IMR-90 (cell line): Measurements from ENCODE around the gene BEAN1. TPM values are rescaled to one million over a fixed set of nuclear protein-coding genes. Genes with fewer than 3 reads are reported as not detected.

Source experiments
- ATAC-seq: fragments of 200-7000 bp; cut with Tn5 transposase; 2 replicates; pipeline ENCODE4 v1.9.1; 2020; ENCODE audit warnings: low read depth, mild to moderate bottlenecking, moderate library complexity
- BruUV-seq: library from RNA; stranded (reverse); fragments of 400-500 nt; replicated peaks from 2 replicates; lab custom pipeline; 2021; lab: Mats Ljungman, UMichigan
- CTCF ChIA-PET: fragments of 300-600 bp; formaldehyde crosslinking; extraction: SDS; loops from one replicate; lab custom pipeline; 2021; ENCODE audit warnings: antibody characterized with exemption; lab: Yijun Ruan, JAX
- POLR2A ChIA-PET: fragments of 300-600 bp; sonication (Branson Sonifier 250); formaldehyde crosslinking; loops from one replicate; lab custom pipeline; 2022; ENCODE audit warnings: antibody characterized with exemption; ENCODE audit not compliant: unreplicated experiment; lab: Charles Lee
- DNase-seq: peaks from one replicate; pipeline ENCODE4 v3.0.0; 2013
- H2AFZ ChIP-seq: replicated peaks from 2 replicates; pipeline ENCODE3; 2013; ENCODE audit warnings: low read length, mild to moderate bottlenecking; ENCODE audit not compliant: poor library complexity
- H2AK5ac ChIP-seq: 2 replicates; pipeline ENCODE4 v1.6.1; 2013; ENCODE audit warnings: low read depth, low read length, inconsistent platforms
- H2AK9ac ChIP-seq: replicated peaks from 2 replicates; pipeline ENCODE3; 2013; ENCODE audit warnings: mild to moderate bottlenecking, low read depth, low read length, moderate library complexity; ENCODE audit not compliant: poor library complexity
- H2BK120ac ChIP-seq: 2 replicates; pipeline ENCODE4 v1.6.1; 2013; ENCODE audit warnings: low read depth, low read length, inconsistent platforms
- H2BK15ac ChIP-seq: 3 replicates; pipeline ENCODE4 v1.6.1; 2013; ENCODE audit warnings: low read depth, low read length, inconsistent platforms
- H2BK20ac ChIP-seq: 2 replicates; pipeline ENCODE4 v1.6.1; 2013; ENCODE audit warnings: low read depth, mild to moderate bottlenecking, inconsistent platforms, low read length, moderate library complexity
- H2BK5ac ChIP-seq: 2 replicates; pipeline ENCODE4 v1.6.1; 2013; ENCODE audit warnings: mild to moderate bottlenecking, low read depth, low read length, inconsistent platforms; ENCODE audit not compliant: poor library complexity, severe bottlenecking
- H3K14ac ChIP-seq: replicated peaks from 2 replicates; pipeline ENCODE4 v1.6.1; 2013; ENCODE audit warnings: low read depth, low read length, inconsistent platforms
- H3K18ac ChIP-seq: 2 replicates; pipeline ENCODE4 v1.6.1; 2013; ENCODE audit warnings: low read depth, low read length, control low read depth
- H3K23ac ChIP-seq: 2 replicates; pipeline ENCODE4 v1.6.1; 2013; ENCODE audit warnings: low read depth, low read length, inconsistent platforms
- H3K27ac ChIP-seq: 2 replicates; pipeline ENCODE4 v1.5.1; 2013; ENCODE audit warnings: mild to moderate bottlenecking, control low read depth, low read length; ENCODE audit not compliant: insufficient read depth
- H3K27me3 ChIP-seq: 2 replicates; pipeline ENCODE4 v1.6.1; 2013; ENCODE audit warnings: low read length; ENCODE audit not compliant: control insufficient read depth, insufficient read depth
- H3K36me3 ChIP-seq: 2 replicates; pipeline ENCODE4 v1.6.1; 2013; ENCODE audit warnings: low read length, mixed read lengths; ENCODE audit not compliant: control insufficient read depth, insufficient read depth
- H3K4ac ChIP-seq: 2 replicates; pipeline ENCODE4 v1.6.1; 2013; ENCODE audit warnings: low read depth, low read length, inconsistent platforms
- H3K4me1 ChIP-seq: 2 replicates; pipeline ENCODE4 v1.6.1; 2013; ENCODE audit warnings: low read length, mixed read lengths; ENCODE audit not compliant: control insufficient read depth, insufficient read depth
- H3K4me2 ChIP-seq: 2 replicates; pipeline ENCODE4 v1.6.1; 2013; ENCODE audit warnings: low read depth, mild to moderate bottlenecking, control low read depth, low read length, moderate library complexity
- H3K4me3 ChIP-seq: 2 replicates; pipeline ENCODE4 v1.5.1; 2013; ENCODE audit warnings: low read depth, mild to moderate bottlenecking, control low read depth, low read length, moderate library complexity; ENCODE audit not compliant: insufficient read depth
- H3K56ac ChIP-seq: 2 replicates; pipeline ENCODE4 v1.6.1; 2013; ENCODE audit warnings: low read length, inconsistent platforms; ENCODE audit not compliant: insufficient read depth; ENCODE audit errors: extremely low read depth
- H3K79me1 ChIP-seq, 2 experiments: 2 replicates each; pipeline ENCODE4 v1.6.1; 2013; ENCODE audit warnings: low read length in 2 of 2, inconsistent platforms in 1 of 2, low read depth in 1 of 2
- H3K9ac ChIP-seq: 2 replicates; pipeline ENCODE4 v1.6.1; 2013; ENCODE audit warnings: low read depth, low read length, control low read depth
- H3K9me1 ChIP-seq: 2 replicates; pipeline ENCODE4 v1.6.1; 2013; ENCODE audit warnings: low read length, inconsistent platforms; ENCODE audit not compliant: insufficient read depth
- H3K9me3 ChIP-seq: 2 replicates; pipeline ENCODE4 v1.6.1; 2013; ENCODE audit warnings: low read length; ENCODE audit not compliant: control insufficient read depth, insufficient read depth
- H4K20me1 ChIP-seq: 2 replicates; pipeline ENCODE4 v1.6.1; 2013; ENCODE audit warnings: low read length, inconsistent platforms; ENCODE audit not compliant: insufficient read depth
- H4K5ac ChIP-seq: 2 replicates; pipeline ENCODE4 v1.6.1; 2013; ENCODE audit warnings: mild to moderate bottlenecking, low read depth, low read length, control low read depth
- H4K8ac ChIP-seq, 2 experiments: 2 replicates each; pipeline ENCODE4 v1.6.1; 2013; ENCODE audit warnings: low read depth in 2 of 2, low read length in 2 of 2, control low read depth in 1 of 2, inconsistent platforms in 1 of 2
- H4K91ac ChIP-seq: 2 replicates; pipeline ENCODE4 v1.6.1; 2013; ENCODE audit warnings: low read depth, low read length, inconsistent platforms; ENCODE audit not compliant: insufficient read depth
- BHLHE40 ChIP-seq: fragments of 150-350 bp; IDR thresholded peaks from 2 replicates; pipeline ENCODE4 v1.6.1; 2016; ENCODE audit warnings: mild to moderate bottlenecking, low read depth, low read length
- CEBPB ChIP-seq: IDR thresholded peaks from 2 replicates; pipeline ENCODE4 v1.6.1; 2012; ENCODE audit warnings: low read depth, low read length, improper control_type of control experiment
- CHD1 ChIP-seq: IDR thresholded peaks from 2 replicates; pipeline ENCODE4 v1.6.1; 2012; ENCODE audit warnings: low read depth, low read length, improper control_type of control experiment
- CTCF ChIP-seq: conservative IDR thresholded peaks from 2 replicates; pipeline ENCODE4 v1.5.1; 2012; ENCODE audit warnings: mild to moderate bottlenecking, low read depth, low read length, improper control_type of control experiment
- ELK1 ChIP-seq: fragments of 150-350 bp; IDR thresholded peaks from 2 replicates; pipeline ENCODE4 v1.6.1; 2016; ENCODE audit warnings: low read depth, mild to moderate bottlenecking, low read length, moderate library complexity, borderline replicate concordance
- FOS ChIP-seq: fragments of 150-350 bp; IDR thresholded peaks from 2 replicates; pipeline ENCODE4 v1.6.1; 2016; ENCODE audit warnings: low read depth, low read length
- MAFK ChIP-seq: IDR thresholded peaks from 2 replicates; pipeline ENCODE4 v1.6.1; 2012; ENCODE audit warnings: low read depth, low read length, improper control_type of control experiment
- MAZ ChIP-seq: IDR thresholded peaks from 2 replicates; pipeline ENCODE4 v1.6.1; 2012; ENCODE audit warnings: low read depth, mild to moderate bottlenecking, low read length, improper control_type of control experiment, moderate library complexity, borderline replicate concordance
- MXI1 ChIP-seq: IDR thresholded peaks from 2 replicates; pipeline ENCODE4 v1.6.1; 2012; ENCODE audit warnings: low read depth, mild to moderate bottlenecking, low read length, moderate library complexity, borderline replicate concordance
- NFE2L2 ChIP-seq: fragments of 150-350 bp; IDR thresholded peaks from 2 replicates; pipeline ENCODE4 v1.6.1; 2016; ENCODE audit warnings: low read depth, mild to moderate bottlenecking, low read length
- POLR2A ChIP-seq: IDR thresholded peaks from 2 replicates; pipeline ENCODE4 v1.6.1; 2012; ENCODE audit warnings: mild to moderate bottlenecking, low read depth, low read length
- RAD21 ChIP-seq: IDR thresholded peaks from 2 replicates; pipeline ENCODE4 v1.6.1; 2012; ENCODE audit warnings: low read length, improper control_type of control experiment
- RCOR1 ChIP-seq: IDR thresholded peaks from 2 replicates; pipeline ENCODE4 v1.6.1; 2012; ENCODE audit warnings: mild to moderate bottlenecking, low read length, improper control_type of control experiment; ENCODE audit not compliant: insufficient replicate concordance
- RFX5 ChIP-seq: IDR thresholded peaks from 2 replicates; pipeline ENCODE4 v1.8.0; 2012; ENCODE audit warnings: low read depth, mild to moderate bottlenecking, low read length, moderate library complexity
- SMC3 ChIP-seq: fragments of 150-350 bp; IDR thresholded peaks from 2 replicates; pipeline ENCODE4 v1.6.1; 2016; ENCODE audit warnings: low read depth, mild to moderate bottlenecking, antibody characterized with exemption, low read length, moderate library complexity
- USF2 ChIP-seq: fragments of 150-350 bp; IDR thresholded peaks from 2 replicates; pipeline ENCODE4 v1.6.1; 2017; ENCODE audit warnings: mild to moderate bottlenecking, antibody characterized with exemption, low read length, low read depth
- WGBS, 2 experiments: methylation state at CpG; one replicate each; pipeline versions ENCODE4 v1.1.5 to v1.1.7; 2013; ENCODE audit warnings: missing lambda C conversion rate in 2 of 2; ENCODE audit not compliant: insufficient read length in 1 of 2; ENCODE audit errors: extremely low coverage in 2 of 2; 5-methylcytosine and 5-hydroxymethylcytosine counted together
- dilution Hi-C: fragments of 300-500 bp; cut with HindIII; formaldehyde crosslinking; loops from one replicate; pipeline ENCODE4 v1.14.3; 2018; ENCODE audit warnings: low sequenced_read_pairs; ENCODE audit not compliant: unreplicated experiment
- in situ Hi-C: fragments of 300-500 bp; cut with MboI; formaldehyde crosslinking; loops from 3 replicates; pipeline ENCODE4 v1.14.3; 2019; ENCODE audit warnings: low sequenced_read_pairs, inconsistent platforms, mixed read lengths
- intact Hi-C: fragments of 100-400 bp; cut with micrococcal nuclease; formaldehyde crosslinking; loops from 2 replicates; pipeline ENCODE4 v1.10.0; 2022
- polyA plus RNA-seq, 3 experiments: library from polyadenylated mRNA; depleted of rRNA; stranded (reverse); fragments of >200 nt; gene quantifications; 2 replicates each; pipeline ENCODE4 v1.2.3, GENCODE V29; 2012; ENCODE audit warnings: low replicate concordance in 1 of 3
- total RNA-seq: library from RNA; depleted of rRNA; stranded (reverse); fragments of >200 nt; gene quantifications from 2 replicates; pipeline ENCODE4 v1.2.3, GENCODE V29; 2012

Gene BEAN1
- total and polyA plus RNA-seq, 2 of the 4 experiments (the other 2 are of a cell fraction), result not detected

- 73% methylated on average over 2 of the region's 2 CpGs; no CpG with 5 or more reads in 1 of the 2 experiments for WGBS, 2 experiments
- Histone ChIP-seq H2BK5ac (no peak overlapping the region), H4K8ac (no peak overlapping the region), H3K79me1 (no peaks in the 10 kb centered on the region), H3K18ac (peak overlapping the region; percentile 54; the same call in 1 of the 2 replicates), H3K27ac (peak overlapping the region; percentile 52; the same call in 1 of the 2 replicates), H4K91ac (no peak overlapping the region), H3K4me2 (no peak overlapping the region), H3K9me1 (peaks cover 7% of the 10 kb centered on the region; the same call in 1 of the 2 replicates), H3K4me1 (peaks cover 10% of the 10 kb centered on the region; the same call in 1 of the 2 replicates), H2BK15ac (no peak overlapping the region), H3K56ac (no peak overlapping the region), H3K14ac (peak overlapping the region; percentile 21; the same call in 1 of the 2 replicates), H2BK20ac (0 out of 2 replicates have a peak overlapping the region, but pooled peaks have one; percentile 24), H3K36me3 (no peaks in the 10 kb centered on the region), H3K27me3 (no peaks in the 10 kb centered on the region), H2AK9ac (no peak overlapping the region), H4K5ac (no peak overlapping the region; the same call in 1 of the 2 replicates), H2BK120ac (no peak overlapping the region), H3K23ac (peak overlapping the region; percentile 15; the same call in 1 of the 2 replicates), H2AFZ (no peak overlapping the region), H2AK5ac (peak overlapping the region; percentile 50; the same call in 1 of the 2 replicates), H3K9ac (no peak overlapping the region), H4K20me1 (no peaks in the 10 kb centered on the region), H3K4ac (no peak overlapping the region), H3K4me3 (no peak overlapping the region), H3K9me3 (no peaks in the 10 kb centered on the region)
- intact Hi-C loops, result no loop called here
- TF ChIP-seq USF2 (no peak), RFX5 (no peak), MXI1 (no peak), BHLHE40 (no peak), NFE2L2 (no peak), RCOR1 (no peak), MAFK (no peak), MAZ (no peak), CHD1 (no peak), CTCF (no peak), ELK1 (no peak), SMC3 (no peak), POLR2A (no peak), CEBPB (no peak), FOS (no peak), RAD21 (no peak)
- dilution Hi-C loops, result no loop called here
- in situ Hi-C loops, result no loop called here
- ATAC-seq (no peak), DNase-seq (no peak)
- BruUV-seq, result no TSS peak
- ChIA-PET POLR2A (no interaction called here), CTCF (no interaction called here)
Observed at GRCh38 chr16:66503030-66503429, 75.9 kb downstream of the BEAN1 start.
